Panc1 (cell line): ENCODE measurements around the gene FAM110C. TPM values are rescaled to one million over a fixed set of nuclear protein-coding genes. Genes with fewer than 3 reads are reported as not detected.

Source experiments
- ATAC-seq: fragments of 200-7000 bp; cut with Tn5 transposase; 2 replicates; pipeline ENCODE4 v1.9.1; 2020; ENCODE audit warnings: mild to moderate bottlenecking, moderate library complexity
- BruUV-seq: library from RNA; stranded (reverse); fragments of 400-500 nt; replicated peaks from 2 replicates; lab custom pipeline; 2021; lab: Mats Ljungman, UMichigan
- CTCF ChIA-PET: fragments of 300-600 bp; sonication (Branson Sonifier 250); formaldehyde crosslinking; loops from one replicate; lab custom pipeline; 2022; ENCODE audit warnings: antibody characterized with exemption; lab: Charles Lee
- POLR2A ChIA-PET: fragments of 300-600 bp; sonication (Branson Sonifier 250); formaldehyde crosslinking; loops from one replicate; lab custom pipeline; 2022; ENCODE audit warnings: antibody characterized with exemption; lab: Charles Lee
- DNase-seq: peaks from one replicate; pipeline ENCODE4 v3.0.0-alpha.2; 2010; ENCODE audit warnings: low read depth, low spot score
- H3K27ac ChIP-seq: 2 replicates; pipeline ENCODE4 v1.5.1; 2011; ENCODE audit warnings: mild to moderate bottlenecking, low read length, inconsistent platforms
- H3K27me3 ChIP-seq: fragments of 200-500 bp; sonication (Bioruptor generic); 2 replicates; pipeline ENCODE4 v1.6.0; 2014; ENCODE audit warnings: low read length, inconsistent platforms; ENCODE audit not compliant: control insufficient read depth, insufficient read depth
- H3K36me3 ChIP-seq: fragments of 200-500 bp; sonication (Bioruptor generic); 2 replicates; pipeline ENCODE4 v1.5.1; 2014; ENCODE audit warnings: inconsistent platforms, mild to moderate bottlenecking, low read length, moderate library complexity; ENCODE audit not compliant: control insufficient read depth, insufficient read depth
- H3K4me1 ChIP-seq: 2 replicates; pipeline ENCODE4 v1.5.1; 2011; ENCODE audit warnings: inconsistent platforms, mild to moderate bottlenecking, low read length, moderate library complexity; ENCODE audit not compliant: control insufficient read depth, insufficient read depth
- H3K4me3 ChIP-seq, 2 experiments: 2 replicates each; pipeline ENCODE4 v1.5.1; 2011 to 2012; ENCODE audit warnings: low read depth in 2 of 2, low read length in 2 of 2, mild to moderate bottlenecking in 2 of 2, inconsistent platforms in 1 of 2, moderate library complexity in 1 of 2
- H3K9me3 ChIP-seq: fragments of 200-500 bp; sonication (Bioruptor generic); 2 replicates; pipeline ENCODE4 v1.5.1; 2014; ENCODE audit warnings: low read depth, mild to moderate bottlenecking, inconsistent platforms, low read length, moderate library complexity; ENCODE audit not compliant: control insufficient read depth, insufficient read depth
- POLR2AphosphoS5 ChIP-seq: IDR thresholded peaks from 2 replicates; pipeline ENCODE4 v1.6.1; 2012; ENCODE audit warnings: mild to moderate bottlenecking, low read depth, low read length, moderate library complexity
- REST ChIP-seq, 2 experiments: IDR thresholded peaks; 2 replicates each; pipeline ENCODE4 v1.6.1; 2011 to 2012; ENCODE audit warnings: low read depth in 2 of 2, control low read depth in 1 of 2, low read length in 1 of 2, mild to moderate bottlenecking in 1 of 2, moderate library complexity in 1 of 2; ENCODE audit not compliant: insufficient read depth in 1 of 2
- SIN3A ChIP-seq: IDR thresholded peaks from 2 replicates; pipeline ENCODE4 v1.6.1; 2012; ENCODE audit warnings: low read depth, mild to moderate bottlenecking, low read length, moderate library complexity, borderline replicate concordance; ENCODE audit not compliant: insufficient read depth
- TCF7L2 ChIP-seq: IDR thresholded peaks from 2 replicates; pipeline ENCODE4 v1.6.1; 2011; ENCODE audit warnings: mild to moderate bottlenecking, low read depth, low read length, inconsistent platforms
- in situ Hi-C: cut with HindIII; loops from 2 replicates; pipeline ENCODE4 v1.10.0; 2016; ENCODE audit warnings: low sequenced_read_pairs, low pct_unique_long_range_greater_than_20kb
- intact Hi-C: fragments of 100-400 bp; cut with micrococcal nuclease; formaldehyde crosslinking; loops from one replicate; pipeline ENCODE4 v1.10.0; 2022; ENCODE audit not compliant: unreplicated experiment
- total RNA-seq: library from RNA; stranded (reverse); gene quantifications from one replicate; pipeline ENCODE4 v1.2.1, GENCODE V29; 2021; ENCODE audit not compliant: unreplicated experiment
- TF ChIP-seq, protein P1 (sequence below): fragments of 450-650 bp; IDR thresholded peaks from 2 replicates; pipeline ENCODE4 v1.5.1; 2017; ENCODE audit warnings: mild to moderate bottlenecking

FAM110C gene
- total RNA-seq, 1 experiment from 2014 or later = 0.13 TPM

DNA sequence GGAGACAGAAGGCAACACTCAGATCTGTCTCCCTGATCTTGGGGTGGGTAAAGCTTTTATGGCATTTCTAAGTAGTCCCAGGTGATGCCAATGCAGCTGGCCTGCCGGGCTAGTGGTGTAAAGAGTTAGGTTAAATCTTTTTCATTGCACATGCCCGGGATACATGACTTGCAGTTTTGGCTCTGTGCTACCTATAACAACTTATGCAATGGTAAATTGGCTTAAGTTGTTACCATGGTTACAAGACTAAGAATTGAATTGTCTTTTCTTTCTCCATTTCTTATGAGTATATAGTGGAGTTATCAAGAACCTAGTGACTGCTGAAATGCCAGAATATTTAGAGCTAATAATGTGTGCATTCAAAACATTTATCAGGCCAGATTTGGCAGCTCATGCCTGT lies 5.3 kb upstream of the FAM110C start:
- Histone ChIP-seq H3K4me3 (no peak overlapping the region), H3K9me3 (no peaks in the 10 kb centered on the region), H3K27me3 (peaks cover 3% of the 10 kb centered on the region; the same call in 1 of the 2 replicates), H3K4me1 (peaks cover 5% of the 10 kb centered on the region; the same call in 1 of the 2 replicates), H3K36me3 (no peaks in the 10 kb centered on the region), H3K27ac (no peak overlapping the region)
- no TSS peak for BruUV-seq
- DNase-seq (no peak), ATAC-seq (no peak)
- in situ Hi-C loops = no loop called here
- TF ChIP-seq, protein P1, sequence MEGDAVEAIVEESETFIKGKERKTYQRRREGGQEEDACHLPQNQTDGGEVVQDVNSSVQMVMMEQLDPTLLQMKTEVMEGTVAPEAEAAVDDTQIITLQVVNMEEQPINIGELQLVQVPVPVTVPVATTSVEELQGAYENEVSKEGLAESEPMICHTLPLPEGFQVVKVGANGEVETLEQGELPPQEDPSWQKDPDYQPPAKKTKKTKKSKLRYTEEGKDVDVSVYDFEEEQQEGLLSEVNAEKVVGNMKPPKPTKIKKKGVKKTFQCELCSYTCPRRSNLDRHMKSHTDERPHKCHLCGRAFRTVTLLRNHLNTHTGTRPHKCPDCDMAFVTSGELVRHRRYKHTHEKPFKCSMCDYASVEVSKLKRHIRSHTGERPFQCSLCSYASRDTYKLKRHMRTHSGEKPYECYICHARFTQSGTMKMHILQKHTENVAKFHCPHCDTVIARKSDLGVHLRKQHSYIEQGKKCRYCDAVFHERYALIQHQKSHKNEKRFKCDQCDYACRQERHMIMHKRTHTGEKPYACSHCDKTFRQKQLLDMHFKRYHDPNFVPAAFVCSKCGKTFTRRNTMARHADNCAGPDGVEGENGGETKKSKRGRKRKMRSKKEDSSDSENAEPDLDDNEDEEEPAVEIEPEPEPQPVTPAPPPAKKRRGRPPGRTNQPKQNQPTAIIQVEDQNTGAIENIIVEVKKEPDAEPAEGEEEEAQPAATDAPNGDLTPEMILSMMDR = no peak
- TF ChIP-seq SIN3A (no peak), TCF7L2 (no peak), POLR2AphosphoS5 (no peak), REST (IDR thresholded peaks at IDR 0.05; ENCODE audit: insufficient read depth in 1 of 2, low read depth in 2 of 2, low read length in 1 of 2) (no peak)
- ChIA-PET POLR2A (no interaction called here), CTCF (no interaction called here)
- intact Hi-C loops = no loop called here

GRCh38 chr2:47737-48136 lies 1.4 kb upstream of the FAM110C start:
- no peak for ATAC-seq
- in situ Hi-C loops = no loop called here
- Histone ChIP-seq H3K9me3 (no peaks in the 10 kb centered on the region), H3K27me3 (peaks cover 20% of the 10 kb centered on the region), H3K4me1 (peaks cover 9% of the 10 kb centered on the region; the same call in 1 of the 2 replicates), H3K36me3 (peaks cover 2% of the 10 kb centered on the region; the same call in 1 of the 2 replicates), H3K4me3 (no peak overlapping the region), H3K27ac (no peak overlapping the region)
- ChIA-PET CTCF (no interaction called here), POLR2A (no interaction called here)
- intact Hi-C loops = no loop called here
- no peak for TF ChIP-seq REST (IDR thresholded peaks at IDR 0.05; ENCODE audit: insufficient read depth in 1 of 2, low read depth in 2 of 2, low read length in 1 of 2)
- no peak for DNase-seq
- BruUV-seq = no TSS peak
